WI38 (cell line): ENCODE results near the gene RERE.

ENCODE experiments used
- H3K4me3 ChIP-seq: 2 replicates; pipeline ENCODE4 v1.5.1; 2011; ENCODE audit warnings: low read depth, mild to moderate bottlenecking, control low read depth, low read length
- CTCF ChIP-seq: IDR thresholded peaks from 2 replicates; pipeline ENCODE4 v1.5.1; 2012; ENCODE audit warnings: low read depth, mild to moderate bottlenecking, control low read depth, low read length

Gene RERE

DNA sequence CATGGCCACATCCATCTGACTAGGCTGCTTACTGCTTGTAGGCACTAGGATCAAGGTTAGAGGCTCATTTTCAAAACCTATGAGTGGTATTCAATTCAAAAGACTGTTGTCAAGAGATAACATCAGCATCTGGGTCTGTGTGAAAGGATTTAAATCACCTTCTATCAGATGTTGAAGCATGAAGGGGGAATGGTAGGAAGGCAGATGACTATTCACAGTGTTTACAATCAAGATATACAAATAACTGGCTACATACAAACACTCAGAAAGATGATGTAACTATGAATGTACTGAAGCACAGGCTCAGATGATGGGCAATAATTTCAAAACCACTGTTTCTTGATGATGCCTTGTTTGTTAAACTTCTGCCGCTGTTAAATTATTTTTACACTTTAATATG, 250.3 kb downstream of the RERE start:
- TF ChIP-seq CTCF: no peak
- H3K4me3 ChIP-seq: no peak overlapping the region

- TF ChIP-seq CTCF: no peak
- H3K4me3 ChIP-seq: no peak overlapping the region
Observed at GRCh38 chr1:8565802-8566201, 251.6 kb downstream of the RERE start.

DNA sequence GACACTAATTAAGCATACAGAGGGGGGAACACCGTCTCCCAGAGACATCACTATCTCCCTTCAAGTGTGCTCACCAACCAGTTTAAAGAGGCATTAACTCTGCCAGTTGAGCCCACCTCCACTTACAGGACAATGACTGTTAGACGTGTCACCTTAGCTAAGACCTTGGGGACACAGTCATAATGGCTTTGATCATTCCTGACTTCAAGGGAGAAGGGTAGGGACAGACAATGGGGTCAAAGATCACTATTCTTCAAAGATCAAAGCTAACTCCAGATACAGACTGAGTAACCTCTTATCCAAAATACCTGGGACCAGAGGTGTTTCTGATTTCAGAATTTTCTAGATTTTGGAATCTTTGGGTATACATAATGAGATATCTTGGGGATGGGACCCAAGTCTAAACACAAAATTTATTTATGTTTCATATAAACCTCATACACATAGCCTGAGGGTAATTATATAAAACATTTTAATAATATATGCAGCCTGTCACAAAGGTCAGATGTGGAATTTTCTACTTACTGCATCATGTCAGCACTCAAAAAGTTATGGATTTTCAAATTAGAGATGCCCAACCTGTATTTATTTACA, 253.4 kb downstream of the RERE start:
- H3K4me3 ChIP-seq: no peak overlapping the region
- TF ChIP-seq CTCF: no peak

GRCh38 chr1:8562881-8563865, 254.3 kb downstream of the RERE start:
- TF ChIP-seq CTCF: no peak
- no peak overlapping the region for H3K4me3 ChIP-seq

- H3K4me3 ChIP-seq: no peak overlapping the region
- no peak for TF ChIP-seq CTCF
Observed at GRCh38 chr1:8562222-8562621, 255.2 kb downstream of the RERE start.

DNA sequence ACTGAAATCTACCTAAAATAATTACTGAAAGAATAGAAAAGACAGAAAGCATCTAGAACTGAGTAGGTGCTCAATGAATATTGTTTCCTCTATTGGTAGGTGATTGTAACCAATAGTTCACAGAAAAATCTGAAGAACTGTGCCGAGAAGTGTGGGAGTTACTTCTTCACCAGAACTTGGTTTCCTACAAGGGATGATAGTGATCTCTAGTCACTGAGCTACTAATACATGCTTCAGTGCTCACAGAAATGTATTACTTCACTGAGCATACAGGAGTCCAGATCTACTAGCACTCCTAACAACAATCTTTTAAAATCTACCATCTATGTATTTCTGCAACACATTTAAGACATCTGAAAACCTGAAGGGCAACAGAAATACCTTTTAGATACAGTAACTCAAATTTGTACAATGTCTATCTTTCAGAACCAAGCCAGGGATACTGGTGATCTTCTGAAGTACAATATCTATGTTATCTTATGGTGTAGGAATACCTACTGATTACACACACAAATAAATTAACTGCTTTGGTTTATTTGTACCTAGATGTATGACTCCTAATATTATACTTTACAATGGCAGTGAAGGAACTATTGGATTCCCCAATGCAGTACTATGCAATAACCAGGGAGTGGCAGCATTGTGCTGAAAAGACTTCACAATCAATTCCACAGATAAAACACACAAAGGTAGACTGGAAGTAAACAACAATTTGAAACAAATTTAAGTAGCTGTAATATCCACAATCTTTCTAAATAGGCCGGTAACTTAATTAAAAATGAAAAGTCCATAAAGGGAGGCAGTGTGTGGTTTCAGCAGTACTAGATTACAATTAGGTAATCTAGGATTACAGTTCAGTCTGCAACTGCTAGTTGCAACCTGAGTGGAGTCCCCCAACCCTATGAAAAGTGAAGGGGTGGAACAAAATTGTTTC, 256.6 kb downstream of the RERE start:
- no peak overlapping the region for H3K4me3 ChIP-seq
- TF ChIP-seq CTCF: peak; percentile 81
